ENCODE measurements around the gene CCL1.

CCL1 gene

DNA sequence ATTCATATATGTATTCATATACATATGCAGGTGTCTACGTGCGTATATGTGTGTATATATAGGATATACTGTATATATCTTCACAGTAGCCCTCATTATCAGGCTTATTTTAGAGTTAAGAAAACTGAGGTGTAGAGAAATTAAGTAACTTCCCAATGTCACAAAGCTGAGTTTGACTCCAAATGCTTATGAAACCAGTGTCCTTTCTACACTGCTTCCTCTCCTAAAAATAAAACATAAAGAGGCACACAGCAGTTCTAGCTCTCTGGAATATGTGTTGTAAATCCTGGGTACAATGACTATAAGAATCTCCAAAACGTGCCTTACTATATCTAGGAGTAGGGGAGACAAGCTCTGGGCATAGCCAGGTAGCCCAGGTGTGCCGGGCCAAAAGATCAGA is 40.0 kb upstream of the CCL1 start:
- no peak overlapping the region for H3K4me3 ChIP-seq (replicated peaks; ENCODE audit: low read depth, low read length)
- TF ChIP-seq, protein P1, sequence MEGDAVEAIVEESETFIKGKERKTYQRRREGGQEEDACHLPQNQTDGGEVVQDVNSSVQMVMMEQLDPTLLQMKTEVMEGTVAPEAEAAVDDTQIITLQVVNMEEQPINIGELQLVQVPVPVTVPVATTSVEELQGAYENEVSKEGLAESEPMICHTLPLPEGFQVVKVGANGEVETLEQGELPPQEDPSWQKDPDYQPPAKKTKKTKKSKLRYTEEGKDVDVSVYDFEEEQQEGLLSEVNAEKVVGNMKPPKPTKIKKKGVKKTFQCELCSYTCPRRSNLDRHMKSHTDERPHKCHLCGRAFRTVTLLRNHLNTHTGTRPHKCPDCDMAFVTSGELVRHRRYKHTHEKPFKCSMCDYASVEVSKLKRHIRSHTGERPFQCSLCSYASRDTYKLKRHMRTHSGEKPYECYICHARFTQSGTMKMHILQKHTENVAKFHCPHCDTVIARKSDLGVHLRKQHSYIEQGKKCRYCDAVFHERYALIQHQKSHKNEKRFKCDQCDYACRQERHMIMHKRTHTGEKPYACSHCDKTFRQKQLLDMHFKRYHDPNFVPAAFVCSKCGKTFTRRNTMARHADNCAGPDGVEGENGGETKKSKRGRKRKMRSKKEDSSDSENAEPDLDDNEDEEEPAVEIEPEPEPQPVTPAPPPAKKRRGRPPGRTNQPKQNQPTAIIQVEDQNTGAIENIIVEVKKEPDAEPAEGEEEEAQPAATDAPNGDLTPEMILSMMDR (IDR thresholded peaks at IDR 0.05; ENCODE audit: low read depth, low read length, missing control alignments): no peak
- DNase-seq (ENCODE audit: extremely low read depth, low read depth): no peak

DNA sequence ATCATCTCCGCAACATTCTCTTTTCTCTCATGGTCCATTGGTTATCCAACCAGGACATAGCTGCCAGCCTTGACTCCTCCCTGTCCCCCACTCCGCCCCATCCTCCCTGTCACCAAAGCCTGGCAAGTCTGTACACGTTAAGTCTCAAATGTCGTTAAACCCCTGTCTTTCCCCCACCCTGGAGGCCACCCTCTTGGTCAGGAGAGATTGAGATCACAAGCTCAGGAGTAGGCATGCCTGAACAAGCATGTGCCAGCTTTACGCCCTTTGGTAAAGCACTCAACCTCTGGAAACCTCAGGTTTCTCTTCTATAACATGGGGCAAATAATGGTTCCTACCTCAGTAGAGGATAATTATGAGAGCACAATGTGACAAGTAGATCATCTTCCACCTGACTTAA is 38.1 kb upstream of the CCL1 start:
- DNase-seq (ENCODE audit: extremely low read depth, low read depth): no peak
- H3K4me3 ChIP-seq (replicated peaks; ENCODE audit: low read depth, low read length): no peak overlapping the region
- TF ChIP-seq, protein P1 (IDR thresholded peaks at IDR 0.05; ENCODE audit: low read depth, low read length, missing control alignments): no peak

DNA sequence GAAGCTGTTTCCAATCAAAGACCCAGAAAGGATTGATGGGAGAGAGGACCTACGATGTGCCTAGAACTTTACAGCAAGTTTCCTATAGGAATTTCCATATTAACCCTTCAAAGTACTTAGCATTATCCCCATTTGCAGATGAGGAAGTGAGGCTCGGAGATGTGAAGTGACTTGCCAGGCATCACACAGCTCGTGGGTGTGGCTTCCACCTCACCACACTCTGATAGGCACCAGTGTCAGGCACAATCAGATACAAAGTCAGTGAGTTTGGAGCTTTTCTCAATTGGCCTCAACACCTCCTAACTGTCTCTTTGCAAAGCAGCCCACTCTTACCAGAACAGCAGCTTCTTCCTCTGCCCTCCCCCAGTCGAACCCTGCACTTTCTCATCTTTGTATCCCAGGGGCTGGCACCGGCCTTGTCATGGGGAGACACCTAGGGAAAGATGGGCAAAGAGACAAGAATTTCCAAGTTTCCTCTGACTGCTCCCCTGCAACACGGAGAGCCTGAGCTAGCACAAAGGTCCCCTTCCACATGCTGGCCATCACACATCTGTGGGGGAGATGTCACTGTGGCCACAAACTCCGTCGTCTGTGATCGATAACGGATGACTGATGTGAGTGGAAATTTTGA is 37.4 kb upstream of the CCL1 start:
- H3K4me3 ChIP-seq (replicated peaks; ENCODE audit: low read depth, low read length): no peak overlapping the region
- TF ChIP-seq, protein P1 (IDR thresholded peaks at IDR 0.05; ENCODE audit: low read depth, low read length, missing control alignments): no peak
- DNase-seq (ENCODE audit: extremely low read depth, low read depth): no peak

DNA sequence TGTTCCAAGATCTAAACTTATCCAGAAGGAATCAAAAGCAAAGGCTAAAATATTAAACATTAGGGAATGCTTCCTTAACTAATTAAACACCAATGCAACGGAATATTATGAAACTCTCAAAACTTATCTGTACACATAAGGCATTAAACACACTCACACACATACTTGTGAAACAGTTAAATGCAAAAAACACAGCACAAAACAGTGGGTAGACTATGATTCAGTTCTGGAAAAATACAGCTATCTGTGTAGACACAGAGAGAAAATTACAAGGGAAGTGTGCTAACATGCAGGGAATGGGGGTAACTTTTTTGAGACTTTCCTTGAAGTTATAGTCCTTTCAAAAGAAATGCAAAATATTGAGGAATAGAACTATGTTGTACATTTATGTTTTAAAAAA is 36.7 kb upstream of the CCL1 start:
- TF ChIP-seq, protein P1 (IDR thresholded peaks at IDR 0.05; ENCODE audit: low read depth, low read length, missing control alignments): no peak
- no peak overlapping the region for H3K4me3 ChIP-seq (replicated peaks; ENCODE audit: low read depth, low read length)
- no peak for DNase-seq (ENCODE audit: extremely low read depth, low read depth)

DNA sequence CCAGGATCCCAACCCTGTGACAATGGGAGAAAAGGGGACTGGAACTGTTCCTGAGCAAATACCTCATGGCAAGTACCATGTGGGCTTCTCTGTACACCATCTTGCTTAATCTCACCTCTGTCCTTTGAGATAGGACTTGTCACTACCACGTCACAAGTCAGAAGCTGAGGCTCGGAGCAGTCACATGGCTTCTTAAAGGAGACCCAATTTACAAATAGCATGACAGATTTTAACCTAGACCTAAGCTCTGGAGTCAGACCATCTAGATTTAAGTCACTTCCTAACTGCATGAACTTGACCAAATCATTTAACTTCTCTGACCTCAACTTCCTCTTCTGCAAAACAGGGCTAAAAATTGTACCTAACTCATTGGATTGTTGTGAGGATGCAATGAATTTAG is 36.0 kb upstream of the CCL1 start:
- TF ChIP-seq, protein P1 (IDR thresholded peaks at IDR 0.05; ENCODE audit: low read depth, low read length, missing control alignments): no peak
- DNase-seq (ENCODE audit: extremely low read depth, low read depth): no peak
- H3K4me3 ChIP-seq (replicated peaks; ENCODE audit: low read depth, low read length): no peak overlapping the region

DNA sequence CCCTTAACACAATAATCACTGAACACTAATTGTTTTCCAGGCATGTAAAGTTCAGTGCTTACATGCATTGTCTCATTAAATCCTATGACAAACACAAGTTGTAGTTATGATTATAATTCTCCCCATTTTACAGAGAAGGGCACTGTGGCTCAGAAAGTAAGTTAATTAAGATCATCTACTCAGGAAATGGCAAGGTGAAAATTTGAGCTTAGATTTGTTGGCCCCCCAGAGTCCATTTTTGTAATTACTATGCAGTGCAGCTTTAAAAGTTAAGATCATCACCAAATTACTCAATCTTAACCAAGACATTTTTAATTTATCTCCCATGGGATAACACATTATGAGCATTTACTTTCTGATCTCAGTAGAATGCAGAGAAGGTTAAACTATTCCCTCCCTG is 34.2 kb upstream of the CCL1 start:
- TF ChIP-seq, protein P1 (IDR thresholded peaks at IDR 0.05; ENCODE audit: low read depth, low read length, missing control alignments): no peak
- DNase-seq (ENCODE audit: extremely low read depth, low read depth): no peak
- no peak overlapping the region for H3K4me3 ChIP-seq (replicated peaks; ENCODE audit: low read depth, low read length)

DNA sequence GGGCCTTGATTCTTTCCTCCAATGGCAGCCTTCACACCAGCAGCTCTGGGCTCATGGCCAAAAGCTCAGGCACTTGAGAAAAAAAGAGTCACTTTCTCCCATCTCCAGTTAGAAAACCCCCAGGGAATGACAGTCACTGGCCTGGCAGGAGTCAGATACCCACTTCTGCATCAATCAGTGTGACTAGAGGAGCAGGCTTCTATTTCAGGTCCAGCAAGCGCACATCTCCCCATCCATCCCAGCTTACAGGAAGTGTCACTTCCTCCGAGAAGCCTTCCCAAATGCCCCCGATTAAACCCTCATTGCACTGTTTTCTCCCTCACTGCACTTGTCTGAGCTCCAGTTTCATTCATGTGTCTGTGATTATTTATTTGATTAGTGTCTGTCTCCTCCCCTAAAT is 30.4 kb upstream of the CCL1 start:
- no peak for DNase-seq (ENCODE audit: extremely low read depth, low read depth)
- no peak overlapping the region for H3K4me3 ChIP-seq (replicated peaks; ENCODE audit: low read depth, low read length)
- TF ChIP-seq, protein P1 (IDR thresholded peaks at IDR 0.05; ENCODE audit: low read depth, low read length, missing control alignments): no peak

All from HFF-Myc (cell line).